ENCODE measurements around the gene ZNF335. TPM values are rescaled to one million over a fixed set of nuclear protein-coding genes. Genes with fewer than 3 reads are reported as not detected.
A peak's percentile ranks its signal among the peaks of the same experiment; 100 is the strongest.

Gene ZNF335
- total and polyA plus RNA-seq, 2 of the 13 experiments (the other 11 are each of a cell fraction or from before 2014, with no cell fraction given): 9.7 to 13.7 TPM

GRCh38 chr20:45946149-45946970 is 25.6 kb downstream of the ZNF335 start (continued):
- TF ChIP-seq ZNF770 (CRISPR knock-in tag; IDR thresholded peaks at IDR 0.05) (peak; percentile 98), DNMT1 (CRISPR knock-in tag; IDR thresholded peaks at IDR 0.05) (peak; percentile 17; the same call in 1 of the 2 replicates), TEAD2 (CRISPR knock-in tag; IDR thresholded peaks at IDR 0.05) (0 out of 2 replicates have a peak, but pooled peaks have one; percentile 82), GMEB1 (CRISPR knock-in tag; IDR thresholded peaks at IDR 0.05; ENCODE audit: borderline replicate concordance) (peak; percentile 78), SAP130 (CRISPR knock-in tag; IDR thresholded peaks at IDR 0.05; ENCODE audit: low read depth) (peak; percentile 99), ZKSCAN1 (IDR thresholded peaks at IDR 0.05; ENCODE audit: low read length) (no peak), FIP1L1 (IDR thresholded peaks at IDR 0.05; ENCODE audit: borderline replicate concordance, insufficient read depth, low read depth, low read length) (no peak), ARID5B (CRISPR knock-in tag; IDR thresholded peaks at IDR 0.05) (peak; percentile 92), RBAK (CRISPR knock-in tag; IDR thresholded peaks at IDR 0.05) (no peak), MXD4 (CRISPR knock-in tag; IDR thresholded peaks at IDR 0.05) (peak; percentile 95), FUBP1 (CRISPR knock-in tag; IDR thresholded peaks at IDR 0.05; ENCODE audit: borderline replicate concordance) (peak; percentile 52; the same call in 1 of the 2 replicates), ZNF121 (CRISPR knock-in tag; IDR thresholded peaks at IDR 0.05) (peak; percentile 60; the same call in 1 of the 2 replicates), MTERF4 (CRISPR knock-in tag; IDR thresholded peaks at IDR 0.05) (peak; percentile 51; the same call in 1 of the 2 replicates), ZNF816 (CRISPR knock-in tag; IDR thresholded peaks at IDR 0.05; ENCODE audit: borderline replicate concordance) (no peak), SP2 (CRISPR knock-in tag; IDR thresholded peaks at IDR 0.05) (0 out of 2 replicates have a peak, but pooled peaks have one; percentile 39), ZFP36L1 (CRISPR knock-in tag; IDR thresholded peaks at IDR 0.05) (peak; percentile 96; the same call in 1 of the 2 replicates), ZNF33A (CRISPR knock-in tag; IDR thresholded peaks at IDR 0.05; ENCODE audit: borderline replicate concordance) (no peak)

All from HepG2 (cell line).